CD4-positive, CD25-positive, alpha-beta regulatory T cell (primary cell): ENCODE results near the gene ZFP36L1. TPM values are rescaled to one million over a fixed set of nuclear protein-coding genes. Genes with fewer than 3 reads are reported as not detected.

Experiments used
- ATAC-seq, 2 donors: fragments of 150-1000 bp; cut with Tn5 transposase; one replicate each; pipeline ENCODE4 v1.10.0; 2021; ENCODE audit warnings: low read depth in 2 of 2, moderate number of reproducible peaks in 2 of 2, moderate library complexity in 1 of 2
- DNase-seq, 3 donors: peaks; one replicate each; pipeline versions ENCODE4 v3.0.0 to v3.0.0-alpha.2; 2012 to 2022; ENCODE audit warnings: mixed read lengths in 1 of 3
- H3K27ac ChIP-seq: one replicate; pipeline ENCODE4 v1.7.0; 2013; ENCODE audit warnings: mild to moderate bottlenecking, low read length; ENCODE audit not compliant: insufficient read depth, poor library complexity, severe bottlenecking
- H3K27me3 ChIP-seq: one replicate; pipeline ENCODE4 v1.7.0; 2013; ENCODE audit warnings: low read length; ENCODE audit not compliant: control insufficient read depth, insufficient read depth
- H3K36me3 ChIP-seq: one replicate; pipeline ENCODE4 v1.7.0; 2013; ENCODE audit warnings: mild to moderate bottlenecking, low read length, moderate library complexity; ENCODE audit not compliant: control insufficient read depth, insufficient read depth
- H3K4me1 ChIP-seq: 2 replicates; pipeline ENCODE4 v1.7.0; 2013; ENCODE audit warnings: mild to moderate bottlenecking, low read length; ENCODE audit not compliant: insufficient read depth, control insufficient read depth, poor library complexity, severe bottlenecking
- H3K4me3 ChIP-seq: one replicate; pipeline ENCODE4 v1.7.0; 2013; ENCODE audit warnings: low read depth, mild to moderate bottlenecking, low read length, moderate library complexity
- H3K9me3 ChIP-seq, 2 experiments: 1 replicate in 1 of 2; 2 replicates in 1 of 2; pipeline ENCODE4 v1.7.0; 2013; ENCODE audit warnings: low read length in 2 of 2, mild to moderate bottlenecking in 1 of 2, moderate library complexity in 1 of 2; ENCODE audit not compliant: control insufficient read depth in 2 of 2
- H3K27ac Mint-ChIP-seq, 3 donors: one replicate each; pipeline ENCODE4 v1.8.0; 2020 to 2022; ENCODE audit warnings: mild to moderate bottlenecking in 3 of 3, mixed read lengths in 3 of 3, moderate library complexity in 2 of 3
- H3K27me3 Mint-ChIP-seq: one replicate; pipeline ENCODE4 v1.8.0; 2022; ENCODE audit warnings: mild to moderate bottlenecking, mixed read lengths
- H3K36me3 Mint-ChIP-seq: one replicate; pipeline ENCODE4 v1.8.0; 2020; ENCODE audit warnings: mixed read lengths
- H3K4me1 Mint-ChIP-seq, 4 donors: one replicate each; pipeline ENCODE4 v1.8.0; 2020 to 2022; ENCODE audit warnings: mixed read lengths in 4 of 4, mild to moderate bottlenecking in 1 of 4
- H3K4me3 Mint-ChIP-seq, 4 donors: one replicate each; pipeline ENCODE4 v1.8.0; 2020 to 2022; ENCODE audit warnings: mild to moderate bottlenecking in 4 of 4, mixed read lengths in 4 of 4, moderate library complexity in 3 of 4
- H3K9me3 Mint-ChIP-seq, 7 donors: one replicate each; pipeline ENCODE4 v1.8.0; 2020 to 2022; ENCODE audit warnings: mixed read lengths in 7 of 7, mild to moderate bottlenecking in 3 of 7, moderate library complexity in 2 of 7
- polyA plus RNA-seq, 4 donors: library from polyadenylated mRNA; unstranded; fragments of 300-500 nt; fragmentation: Illumina TruSeq; gene quantifications; one replicate each; pipeline ENCODE4 v1.2.3, GENCODE V29; 2021
- total RNA-seq: library from RNA; stranded (reverse); gene quantifications from one replicate; pipeline ENCODE4 v1.2.3, GENCODE V29; 2022

The ZFP36L1 gene
- total and polyA plus RNA-seq, 5 donors from 2014 or later: 78.5 to 200 (median 114) TPM

- H3K4me1 ChIP-seq: no peaks in the 10 kb centered on the region
- H3K27ac ChIP-seq: no peak overlapping the region
- no peaks in the 10 kb centered on the region for H3K27me3 ChIP-seq
- no peak overlapping the region for H3K4me3 ChIP-seq
- Mint-ChIP-seq H3K9me3 (peaks cover 0 to 4% (median 0%) of the 10 kb centered on the region in 7 donors), H3K27me3 (no peaks in the 10 kb centered on the region), H3K4me3 (no peak overlapping the region), H3K36me3 (peaks cover 6% of the 10 kb centered on the region), H3K4me1 (peaks cover 0 to 7% (median 3%) of the 10 kb centered on the region in 4 donors), H3K27ac (no peak overlapping the region)
- ATAC-seq: no peak
- H3K9me3 ChIP-seq: no peaks in the 10 kb centered on the region
- no peak for DNase-seq
- no peaks in the 10 kb centered on the region for H3K36me3 ChIP-seq
Observed at GRCh38 chr14:68741477-68741791, 51.4 kb downstream of the ZFP36L1 start.

DNA sequence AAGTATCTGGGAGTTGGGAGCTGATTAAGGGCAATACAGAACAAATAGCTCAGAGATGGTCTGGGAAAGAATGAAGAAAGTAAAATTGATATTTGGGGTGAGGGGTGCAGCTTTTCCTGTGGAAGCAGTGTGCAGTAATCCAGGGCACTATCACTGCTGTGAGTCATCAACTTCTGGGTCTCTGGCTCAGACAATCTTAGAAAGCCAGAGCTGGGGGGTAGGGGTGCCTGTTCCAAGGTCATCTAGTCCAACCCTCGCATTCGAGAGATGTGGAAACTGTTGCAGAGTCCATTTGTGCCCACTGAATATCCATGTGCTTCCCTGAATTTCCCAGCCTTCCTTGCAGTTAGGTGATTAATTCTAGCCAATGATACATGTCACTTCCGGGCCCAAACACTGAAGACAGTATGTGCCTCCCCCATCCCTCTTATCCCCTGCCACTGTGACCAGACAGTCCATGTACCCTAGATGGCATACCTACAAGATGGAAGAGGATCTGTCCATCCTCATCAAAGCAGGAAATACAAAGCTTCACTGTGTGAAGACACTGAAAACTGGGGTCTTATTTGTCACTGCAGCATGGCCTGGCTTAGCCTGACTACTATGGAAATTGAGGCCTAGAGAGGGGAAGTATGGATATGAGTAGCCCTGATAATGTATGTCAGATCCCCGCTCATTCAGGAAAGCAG is 51.9 kb downstream of the ZFP36L1 start:
- Histone ChIP-seq H3K27me3 (no peaks in the 10 kb centered on the region), H3K36me3 (no peaks in the 10 kb centered on the region), H3K4me3 (no peak overlapping the region), H3K4me1 (no peaks in the 10 kb centered on the region), H3K27ac (no peak overlapping the region), H3K9me3 (no peaks in the 10 kb centered on the region)
- DNase-seq: no peak
- Mint-ChIP-seq H3K36me3 (peaks cover 6% of the 10 kb centered on the region), H3K9me3 (peaks cover 0 to 4% (median 0%) of the 10 kb centered on the region in 7 donors), H3K4me1 (peaks cover 0 to 10% (median 8%) of the 10 kb centered on the region in 4 donors), H3K27ac (no peak overlapping the region), H3K27me3 (no peaks in the 10 kb centered on the region), H3K4me3 (no peak overlapping the region)
- ATAC-seq: no peak

DNA sequence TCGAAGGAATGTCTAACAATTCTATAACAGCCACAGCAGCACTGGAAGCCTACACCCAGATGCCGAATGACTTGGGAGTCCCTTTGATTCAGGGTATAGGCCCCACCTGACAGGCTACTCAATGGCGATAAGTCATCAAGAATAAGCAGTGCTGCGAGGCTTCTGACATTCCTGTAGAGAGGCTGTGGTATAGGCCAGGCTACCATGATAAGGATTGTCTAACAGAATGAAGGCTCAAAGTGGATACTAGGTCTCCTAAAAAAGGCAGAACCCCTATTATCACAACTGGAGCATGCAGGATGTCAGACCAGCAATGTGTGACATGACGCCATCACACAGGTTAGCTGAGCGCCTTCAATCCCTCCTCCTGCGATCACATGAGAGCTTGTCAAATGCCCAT is 53.2 kb downstream of the ZFP36L1 start:
- Histone ChIP-seq H3K9me3 (no peaks in the 10 kb centered on the region), H3K27ac (no peak overlapping the region), H3K27me3 (no peaks in the 10 kb centered on the region), H3K36me3 (no peaks in the 10 kb centered on the region), H3K4me1 (peaks cover 10% of the 10 kb centered on the region), H3K4me3 (no peak overlapping the region)
- ATAC-seq (no peak), DNase-seq (no peak)
- H3K4me3 Mint-ChIP-seq: no peak overlapping the region
- H3K27me3 Mint-ChIP-seq: no peaks in the 10 kb centered on the region
- peaks cover 2 to 20% (median 13%) of the 10 kb centered on the region in 4 donors for H3K4me1 Mint-ChIP-seq
- peaks cover 0 to 4% (median 0%) of the 10 kb centered on the region in 7 donors for H3K9me3 Mint-ChIP-seq
- peaks cover 6% of the 10 kb centered on the region for H3K36me3 Mint-ChIP-seq
- H3K27ac Mint-ChIP-seq: no peak overlapping the region

DNA sequence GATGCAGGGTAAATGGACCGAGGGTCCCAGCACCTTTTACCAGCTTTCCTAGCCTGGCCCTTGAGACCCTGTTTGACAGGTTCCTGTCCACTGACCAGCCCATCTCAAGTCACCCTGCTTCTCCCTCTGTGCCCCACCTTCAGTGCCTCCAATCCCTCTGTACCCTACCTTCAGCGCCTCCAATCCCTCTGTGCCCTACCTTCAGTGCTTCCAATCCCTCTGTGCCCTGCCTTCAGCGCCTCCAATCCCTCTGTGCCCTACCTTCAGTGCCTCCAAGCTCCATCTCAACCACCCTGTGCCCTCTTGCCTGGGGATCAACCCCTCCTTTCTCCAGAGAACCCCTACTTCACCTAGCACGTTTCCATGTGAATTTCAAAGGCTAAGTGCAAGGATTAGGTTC is 54.3 kb downstream of the ZFP36L1 start:
- no peak overlapping the region for H3K4me3 ChIP-seq
- H3K27ac Mint-ChIP-seq: no peak overlapping the region
- no peaks in the 10 kb centered on the region for H3K27me3 Mint-ChIP-seq
- DNase-seq (no peak), ATAC-seq (no peak)
- peaks cover 21% of the 10 kb centered on the region for H3K4me1 ChIP-seq
- H3K4me3 Mint-ChIP-seq: no peak overlapping the region
- H3K9me3 Mint-ChIP-seq: peaks cover 0 to 4% (median 0%) of the 10 kb centered on the region in 7 donors
- peaks cover 11 to 32% (median 22%) of the 10 kb centered on the region in 4 donors for H3K4me1 Mint-ChIP-seq
- H3K36me3 Mint-ChIP-seq: peaks cover 6% of the 10 kb centered on the region
- no peak overlapping the region for H3K27ac ChIP-seq
- no peaks in the 10 kb centered on the region for H3K27me3 ChIP-seq
- no peaks in the 10 kb centered on the region for H3K9me3 ChIP-seq
- no peaks in the 10 kb centered on the region for H3K36me3 ChIP-seq

Other genes starting within 250 kb of the ZFP36L1 start
- gene ACTN1, start 186.2 kb upstream of the ZFP36L1 start, total RNA-seq: 47.5 TPM
- 10 to 100 TPM; 28.3 to 78.8 (median 51.8) TPM for gene ACTN1, start 186.2 kb upstream of the ZFP36L1 start, polyA plus RNA-seq